Left ventricle myocardium inferior (tissue), 1 donor: ENCODE measurements around the gene THSD7B. TPM values are rescaled to one million over a fixed set of nuclear protein-coding genes. Genes with fewer than 3 reads are reported as not detected.
"Not testable (repeated sequence)": the region's sequence is repeated elsewhere in the genome, so short reads cannot be mapped to it uniquely, and the experiment has no call there.

Experiments
- DNase-seq: peaks from one replicate; pipeline ENCODE4 v3.0.0-alpha.2; 2020
- H3K27ac ChIP-seq: fragments of 200-600 bp; replicated peaks from 2 replicates; pipeline ENCODE4 v1.8.0; 2021
- H3K27me3 ChIP-seq: fragments of 200-600 bp; 2 replicates; pipeline ENCODE4 v1.8.0; 2021; ENCODE audit warnings: low read depth
- H3K36me3 ChIP-seq: fragments of 200-600 bp; 2 replicates; pipeline ENCODE4 v1.8.0; 2021
- H3K4me1 ChIP-seq: fragments of 200-600 bp; 2 replicates; pipeline ENCODE4 v1.8.0; 2021
- H3K4me3 ChIP-seq: fragments of 200-600 bp; 2 replicates; pipeline ENCODE4 v1.8.0; 2021; ENCODE audit warnings: mild to moderate bottlenecking, moderate library complexity
- H3K9me3 ChIP-seq: fragments of 200-600 bp; replicated peaks from 2 replicates; pipeline ENCODE4 v1.8.0; 2021
- intact Hi-C: fragments of 100-400 bp; cut with micrococcal nuclease; formaldehyde crosslinking; loops from one replicate; pipeline ENCODE4 v1.11.0; 2022
- total RNA-seq: library from RNA; stranded (reverse); fragmentation: NEBNext Ultra II Directional; extraction: Animal tissue kit (Norgen Biotek cat#: 25700); gene quantifications from one replicate; pipeline ENCODE4 v1.2.1, GENCODE V29; 2021
- TF ChIP-seq, protein P1 (sequence below): fragments of 200-600 bp; IDR thresholded peaks from 2 replicates; pipeline ENCODE4 v1.8.0; 2021; ENCODE audit warnings: antibody characterized with exemption, mild to moderate bottlenecking, borderline replicate concordance
- donor health status: DM: no; HTN: yes; CAD: no; lungs with severe emphysema.

THSD7B gene
- total RNA-seq, 1 donor from 2014 or later = 0.22 TPM

DNA sequence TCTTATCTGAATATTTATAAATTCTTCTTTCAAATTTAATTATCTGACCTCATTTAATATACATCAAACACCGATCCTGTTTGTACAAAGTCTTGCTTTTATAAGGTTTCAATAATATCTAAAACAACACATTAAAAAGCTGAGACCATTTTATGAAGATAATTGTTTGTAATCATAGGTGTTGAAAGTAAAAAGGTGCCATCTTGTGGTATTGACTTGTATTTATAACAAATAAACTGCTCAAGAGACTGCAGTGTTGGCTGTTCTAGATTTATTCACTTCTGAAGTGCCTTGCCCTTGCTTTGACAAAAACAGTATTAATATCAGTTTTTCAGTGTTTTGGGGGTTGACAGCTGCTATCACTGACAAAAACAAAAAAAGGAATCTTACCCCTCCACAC lies 912.1 kb downstream of the THSD7B start:
- Histone ChIP-seq H3K36me3 (no peaks in the 10 kb centered on the region), H3K4me3 (no peak overlapping the region), H3K27ac (no peak overlapping the region), H3K9me3 (no peaks in the 10 kb centered on the region), H3K4me1 (peaks cover 15% of the 10 kb centered on the region), H3K27me3 (no peaks in the 10 kb centered on the region)
- DNase-seq = no peak
- intact Hi-C loops = no loop called here
- TF ChIP-seq, protein P1, sequence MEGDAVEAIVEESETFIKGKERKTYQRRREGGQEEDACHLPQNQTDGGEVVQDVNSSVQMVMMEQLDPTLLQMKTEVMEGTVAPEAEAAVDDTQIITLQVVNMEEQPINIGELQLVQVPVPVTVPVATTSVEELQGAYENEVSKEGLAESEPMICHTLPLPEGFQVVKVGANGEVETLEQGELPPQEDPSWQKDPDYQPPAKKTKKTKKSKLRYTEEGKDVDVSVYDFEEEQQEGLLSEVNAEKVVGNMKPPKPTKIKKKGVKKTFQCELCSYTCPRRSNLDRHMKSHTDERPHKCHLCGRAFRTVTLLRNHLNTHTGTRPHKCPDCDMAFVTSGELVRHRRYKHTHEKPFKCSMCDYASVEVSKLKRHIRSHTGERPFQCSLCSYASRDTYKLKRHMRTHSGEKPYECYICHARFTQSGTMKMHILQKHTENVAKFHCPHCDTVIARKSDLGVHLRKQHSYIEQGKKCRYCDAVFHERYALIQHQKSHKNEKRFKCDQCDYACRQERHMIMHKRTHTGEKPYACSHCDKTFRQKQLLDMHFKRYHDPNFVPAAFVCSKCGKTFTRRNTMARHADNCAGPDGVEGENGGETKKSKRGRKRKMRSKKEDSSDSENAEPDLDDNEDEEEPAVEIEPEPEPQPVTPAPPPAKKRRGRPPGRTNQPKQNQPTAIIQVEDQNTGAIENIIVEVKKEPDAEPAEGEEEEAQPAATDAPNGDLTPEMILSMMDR = no peak

DNA sequence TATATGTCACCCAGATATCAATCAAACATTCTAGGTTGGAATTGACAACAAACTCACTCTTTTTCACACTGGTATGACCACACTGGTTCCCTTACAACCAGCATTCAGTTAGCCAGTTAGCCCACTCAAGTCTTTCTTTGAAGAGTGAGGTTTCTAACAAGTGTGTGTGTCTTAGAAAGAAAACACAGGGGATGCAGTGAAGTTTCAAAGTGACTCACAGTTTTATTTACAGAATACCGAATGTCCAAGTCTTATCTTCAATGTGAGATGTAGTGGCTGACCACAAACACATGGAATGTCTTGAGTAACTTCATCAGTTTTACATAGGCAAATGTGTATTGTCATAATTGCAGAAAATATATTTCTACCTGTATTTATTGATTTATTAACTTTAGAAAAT lies 924.2 kb downstream of the THSD7B start:
- DNase-seq = no peak
- Histone ChIP-seq H3K9me3 (no peaks in the 10 kb centered on the region), H3K27ac (no peak overlapping the region), H3K4me1 (no peaks in the 10 kb centered on the region), H3K27me3 (no peaks in the 10 kb centered on the region), H3K4me3 (no peak overlapping the region), H3K36me3 (no peaks in the 10 kb centered on the region)
- intact Hi-C loops = no loop called here
- TF ChIP-seq, protein P1 = no peak

DNA sequence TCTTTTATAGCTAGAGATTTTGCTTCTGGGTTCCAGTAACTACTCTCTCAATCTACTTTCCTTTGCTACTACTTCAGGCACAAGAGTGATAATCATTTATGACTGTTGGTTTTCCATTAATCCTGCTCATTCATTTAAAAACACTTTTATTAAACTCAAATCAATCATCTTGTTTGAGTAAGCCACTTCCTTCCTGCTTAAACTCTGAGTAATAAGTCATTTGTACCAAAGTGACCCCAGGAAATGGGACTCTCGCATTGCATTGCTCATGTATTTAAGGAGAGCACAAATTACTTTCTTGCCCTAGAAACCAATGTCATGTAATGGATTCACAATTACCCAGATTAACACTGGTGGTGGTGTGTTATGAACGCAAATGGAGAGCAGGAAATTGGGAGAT lies 928.2 kb downstream of the THSD7B start:
- intact Hi-C loops = no loop called here

DNA sequence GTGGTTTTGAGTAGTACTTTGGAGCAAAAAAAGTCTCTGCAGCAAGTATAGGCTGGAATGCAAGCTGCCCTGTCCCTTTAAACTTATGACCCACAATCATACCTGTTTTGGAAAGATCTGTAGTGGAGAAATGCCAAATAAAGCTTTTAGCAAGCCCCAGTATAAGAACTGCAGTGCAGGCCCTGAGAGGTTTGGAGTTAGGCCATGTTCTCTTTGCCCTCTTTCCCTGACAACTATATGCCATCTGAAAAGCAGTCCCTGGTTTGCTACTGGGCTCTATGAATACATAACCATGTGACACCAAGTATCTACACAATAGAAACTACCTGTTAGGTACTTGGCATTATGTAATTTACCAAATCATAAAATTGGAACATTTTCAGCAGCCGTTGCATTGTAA lies 931.6 kb downstream of the THSD7B start:
- H3K4me1 ChIP-seq = peaks cover 8% of the 10 kb centered on the region
- peaks cover 10% of the 10 kb centered on the region for H3K9me3 ChIP-seq
- intact Hi-C loops = no loop called here
- no peaks in the 10 kb centered on the region for H3K27me3 ChIP-seq
- no peaks in the 10 kb centered on the region for H3K36me3 ChIP-seq
- H3K27ac ChIP-seq = peak overlapping the region; percentile 33
- TF ChIP-seq, protein P1 = no peak
- no peak for DNase-seq
- no peak overlapping the region for H3K4me3 ChIP-seq

More for the DNA sequence above, 928.2 kb downstream of the THSD7B start:
- Histone ChIP-seq H3K27ac (no peak overlapping the region), H3K9me3 (peaks cover 5% of the 10 kb centered on the region), H3K4me3 (no peak overlapping the region), H3K27me3 (no peaks in the 10 kb centered on the region), H3K4me1 (peaks cover 8% of the 10 kb centered on the region), H3K36me3 (no peaks in the 10 kb centered on the region)
- DNase-seq = no peak
- TF ChIP-seq, protein P1 = no peak

DNA sequence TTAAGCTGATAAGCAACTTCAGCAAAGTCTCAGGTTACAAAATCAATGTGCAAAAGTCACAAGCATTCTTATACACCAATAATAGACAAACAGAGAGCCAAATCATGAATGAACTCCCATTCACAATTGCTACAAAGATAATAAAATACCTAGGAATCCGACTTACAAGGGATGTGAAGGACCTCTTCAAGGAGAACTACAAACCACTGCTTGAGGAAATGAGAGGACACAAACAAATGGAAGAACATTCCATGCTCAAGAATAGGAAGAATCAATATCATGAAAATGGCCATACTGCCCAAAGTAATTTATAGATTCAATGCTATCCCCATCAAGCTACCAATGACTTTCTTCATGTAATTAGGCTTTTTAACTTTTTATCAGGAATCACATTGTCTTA lies 934.9 kb downstream of the THSD7B start:
- H3K27ac ChIP-seq, H3K4me1 ChIP-seq, intact Hi-C loops, H3K36me3 ChIP-seq, H3K4me3 ChIP-seq, H3K27me3 ChIP-seq, DNase-seq: not testable (repeated sequence)
- H3K9me3 ChIP-seq = peaks cover 23% of the 10 kb centered on the region

DNA sequence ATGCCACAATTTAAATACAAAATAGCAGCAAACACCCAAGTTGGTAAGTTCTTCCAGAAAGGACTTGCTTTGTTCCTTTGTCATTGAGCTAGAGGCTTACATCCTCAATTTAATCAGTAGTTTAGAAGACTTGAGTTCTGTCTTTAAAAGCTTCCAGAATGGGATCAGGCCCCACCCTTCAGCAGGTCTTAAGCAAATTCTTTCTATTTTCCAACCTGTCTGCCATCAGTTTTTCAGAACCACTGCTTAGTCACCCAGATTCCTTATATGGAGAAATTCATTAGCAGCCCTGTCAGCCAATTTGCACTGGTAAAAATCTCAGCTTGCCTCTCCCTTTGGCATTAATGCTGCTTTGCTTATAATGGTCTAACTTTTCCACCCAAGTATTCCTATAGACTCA lies 935.3 kb downstream of the THSD7B start:
- Histone ChIP-seq H3K9me3 (peaks cover 23% of the 10 kb centered on the region), H3K36me3 (no peaks in the 10 kb centered on the region), H3K27me3 (no peaks in the 10 kb centered on the region), H3K4me1 (peaks cover 8% of the 10 kb centered on the region), H3K27ac (no peak overlapping the region), H3K4me3 (no peak overlapping the region)
- TF ChIP-seq, protein P1 = no peak
- intact Hi-C loops = no loop called here
- no peak for DNase-seq
